Iris pigment epithelial cell (primary cell): ENCODE data around the gene FBN3.

Experiments
- DNase-seq: peaks from one replicate; pipeline ENCODE4 v3.0.0-alpha.2; 2011; ENCODE audit warnings: low read depth

FBN3 gene

GRCh38 chr19:8148410-8149260 lies 757 bp downstream of the FBN3 start:
- no peak for DNase-seq

- DNase-seq, result no peak
These were observed 1.3 kb downstream of the FBN3 start for GRCh38 chr19:8148088-8148409.

- DNase-seq, result no peak
These were observed 1.8 kb downstream of the FBN3 start for GRCh38 chr19:8147582-8147978.

- no peak for DNase-seq
These were observed 2.4 kb downstream of the FBN3 start for GRCh38 chr19:8146877-8147581.

GRCh38 chr19:8144273-8144995 lies 5.0 kb downstream of the FBN3 start:
- no peak for DNase-seq

- DNase-seq, result no peak
These were observed 6.4 kb downstream of the FBN3 start for GRCh38 chr19:8143041-8143440.

- DNase-seq, result no peak
These were observed 6.9 kb downstream of the FBN3 start for GRCh38 chr19:8142513-8142900.

- DNase-seq, result no peak
These were observed 7.5 kb downstream of the FBN3 start for GRCh38 chr19:8141726-8142512.

- no peak for DNase-seq
These were observed 11.2 kb downstream of the FBN3 start for GRCh38 chr19:8138201-8138600.

- no peak for DNase-seq
These were observed 12.0 kb downstream of the FBN3 start for GRCh38 chr19:8137425-8137824.

- DNase-seq, result no peak
These were observed 13.3 kb downstream of the FBN3 start for GRCh38 chr19:8135946-8136618.

GRCh38 chr19:8132858-8133458 lies 16.4 kb downstream of the FBN3 start:
- no peak for DNase-seq

- no peak for DNase-seq
These were observed 17.9 kb downstream of the FBN3 start for GRCh38 chr19:8131517-8131916.

GRCh38 chr19:8129061-8129618 lies 20.3 kb downstream of the FBN3 start:
- no peak for DNase-seq

GRCh38 chr19:8128551-8128950 lies 20.8 kb downstream of the FBN3 start:
- no peak for DNase-seq

GRCh38 chr19:8127311-8127710 lies 22.1 kb downstream of the FBN3 start:
- DNase-seq, result no peak

GRCh38 chr19:8126511-8126910 lies 22.9 kb downstream of the FBN3 start:
- no peak for DNase-seq

GRCh38 chr19:8126008-8126407 lies 23.4 kb downstream of the FBN3 start:
- no peak for DNase-seq

- DNase-seq, result no peak
These were observed 25.7 kb downstream of the FBN3 start for GRCh38 chr19:8123683-8124082.

GRCh38 chr19:8120636-8121480 lies 28.5 kb downstream of the FBN3 start:
- DNase-seq, result no peak
